T-helper 9 cell (primary cell): ENCODE measurements around the gene AADACL4.

Experiments
- DNase-seq: peaks from one replicate; pipeline ENCODE4 v3.0.0-alpha.2; 2020
- total RNA-seq, 2 donors: gene quantifications; one replicate each; lab custom pipeline; 2026; lab: John Stamatoyannopoulos, UW

AADACL4 gene
- total RNA-seq, result 0 reads per million in 2 donors

- DNase-seq, result no peak
These were observed at the start of gene AADACL4 for GRCh38 chr1:12643785-12644184. TSS of gene AADACL4 (plus strand) at chr1:12644085. CDS start at chr1:12644547, 462 bp downstream.

- DNase-seq, result no peak
These were observed 49.4 kb upstream of the AADACL4 start for GRCh38 chr1:12594490-12594889.

GRCh38 chr1:12594966-12595756, 48.7 kb upstream of the AADACL4 start:
- DNase-seq, result no peak

- no peak for DNase-seq
These were observed 48.2 kb upstream of the AADACL4 start for GRCh38 chr1:12595757-12596006.

GRCh38 chr1:12596007-12596821, 47.7 kb upstream of the AADACL4 start:
- DNase-seq, result no peak

- no peak for DNase-seq
These were observed 46.1 kb upstream of the AADACL4 start for GRCh38 chr1:12597792-12598191.

DNA sequence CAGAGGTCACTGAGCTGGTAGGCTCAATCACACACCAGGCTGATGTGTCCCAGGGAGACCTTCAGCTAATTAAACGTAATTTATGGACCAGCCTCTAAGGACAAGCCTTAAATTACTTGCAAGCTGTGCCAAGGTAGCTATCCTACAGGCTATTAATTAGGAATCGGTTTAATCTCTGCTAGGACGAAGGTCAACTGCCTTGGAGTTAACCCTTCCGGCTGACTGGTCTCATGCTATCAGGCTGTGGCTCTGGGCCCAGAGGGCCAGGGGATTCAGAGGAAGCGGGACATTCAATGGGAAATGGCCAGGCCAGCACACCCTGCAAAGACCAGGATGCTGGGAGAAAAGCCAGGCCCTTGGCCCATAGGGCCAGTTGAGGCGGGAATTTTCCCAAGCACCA, 44.9 kb upstream of the AADACL4 start:
- no peak for DNase-seq

GRCh38 chr1:12599657-12600056, 44.2 kb upstream of the AADACL4 start:
- no peak for DNase-seq

DNA sequence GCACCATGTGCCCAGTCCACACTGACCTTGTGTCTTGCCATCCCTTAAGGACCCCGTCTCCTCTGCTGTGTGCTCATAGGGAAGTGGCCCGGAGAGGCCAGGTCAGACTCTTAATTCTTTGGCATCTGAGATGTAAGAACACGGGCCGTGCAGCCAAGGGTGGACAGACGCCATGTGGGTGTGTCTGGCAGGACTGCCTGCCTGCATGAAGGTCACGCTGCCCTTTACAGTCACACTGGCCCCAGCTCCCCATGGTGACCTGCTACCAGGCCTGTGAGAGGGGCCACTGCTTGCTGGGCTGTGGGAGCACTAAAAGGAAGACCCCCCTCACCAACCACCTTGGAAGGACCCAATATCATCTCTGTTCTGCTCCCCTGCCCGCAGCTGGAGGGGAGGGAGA, 43.5 kb upstream of the AADACL4 start:
- no peak for DNase-seq

DNA sequence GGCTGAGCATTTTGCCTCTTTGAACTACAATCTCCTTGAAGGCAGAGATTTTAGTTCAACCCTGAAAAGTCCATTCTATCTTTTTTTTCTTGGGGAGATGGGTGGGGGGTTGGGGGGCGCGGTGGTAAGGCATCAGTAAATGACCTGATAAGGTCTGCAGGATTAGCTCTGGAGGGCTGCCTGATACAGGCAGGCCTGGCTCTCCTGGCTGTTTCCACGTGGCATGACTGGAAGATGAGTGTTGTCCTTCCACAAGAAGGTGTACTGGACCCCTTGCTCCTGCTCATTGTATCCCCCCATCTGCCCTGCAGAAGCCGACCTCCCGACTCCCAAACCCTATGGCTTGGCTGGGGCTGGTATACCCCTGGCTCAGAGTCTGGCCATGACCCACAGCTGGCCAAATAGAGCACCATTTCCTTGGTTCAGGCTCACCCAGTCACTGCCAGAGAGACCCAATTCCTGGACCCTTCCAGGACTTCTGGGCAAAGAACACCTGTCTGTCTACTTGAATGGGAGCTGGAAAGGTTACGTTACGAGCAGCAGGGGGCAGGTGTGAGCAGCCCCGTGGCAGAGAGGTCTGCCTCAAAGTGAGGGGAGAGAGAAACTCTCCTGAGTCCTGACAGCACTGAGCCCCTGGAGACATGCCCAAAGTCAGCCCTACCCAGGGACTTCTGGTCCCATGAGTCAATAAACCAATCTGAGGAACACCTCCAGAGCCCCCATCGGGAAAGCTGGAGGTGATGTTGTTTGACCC, 42.8 kb upstream of the AADACL4 start:
- DNase-seq, result peak; percentile 59

DNA sequence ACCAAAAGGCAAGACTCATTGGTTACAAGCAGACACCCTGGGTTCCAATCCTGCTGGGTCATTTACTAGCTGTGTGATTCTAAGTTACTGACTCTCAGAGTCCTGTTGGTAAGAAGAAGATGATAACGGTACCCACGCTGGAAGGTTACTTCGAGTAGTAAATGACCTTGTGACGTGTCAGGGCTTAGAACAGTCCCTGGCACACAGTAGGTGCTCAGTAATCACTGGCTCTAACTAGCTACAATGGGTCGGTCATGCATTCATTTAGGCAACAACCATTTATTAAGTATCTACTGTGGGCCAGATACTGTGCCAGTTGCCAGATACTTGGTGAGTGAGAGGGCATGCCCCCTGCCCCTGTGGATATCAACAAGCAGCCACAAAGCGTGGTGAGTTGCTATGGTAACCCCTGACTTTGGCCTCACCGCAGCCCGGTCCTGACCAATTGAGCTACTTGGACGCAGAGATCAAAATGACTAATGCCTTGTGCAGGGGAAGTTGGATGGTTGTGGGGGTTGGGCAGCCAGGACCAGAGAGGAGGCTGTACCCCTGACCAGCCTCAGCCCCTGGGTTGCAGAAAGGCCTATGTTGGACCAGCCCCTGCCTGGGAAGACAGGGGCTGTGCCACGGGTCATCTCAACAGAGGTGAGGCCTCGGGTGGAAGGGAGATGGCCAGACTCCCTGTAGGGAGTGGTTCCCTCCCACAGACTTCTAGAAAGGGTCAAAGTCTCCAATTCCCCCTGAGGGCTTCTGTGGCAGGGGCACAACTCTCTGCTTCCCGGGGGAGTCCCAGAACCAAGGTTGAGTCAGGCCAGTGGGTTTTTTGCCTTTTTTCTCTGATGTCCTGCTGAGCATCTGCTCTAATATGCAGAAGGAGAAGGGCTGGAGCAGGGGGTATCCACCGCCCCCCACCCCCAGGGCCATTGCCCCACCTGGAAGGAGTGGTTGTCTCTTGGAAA, 41.9 kb upstream of the AADACL4 start:
- DNase-seq, result no peak

DNA sequence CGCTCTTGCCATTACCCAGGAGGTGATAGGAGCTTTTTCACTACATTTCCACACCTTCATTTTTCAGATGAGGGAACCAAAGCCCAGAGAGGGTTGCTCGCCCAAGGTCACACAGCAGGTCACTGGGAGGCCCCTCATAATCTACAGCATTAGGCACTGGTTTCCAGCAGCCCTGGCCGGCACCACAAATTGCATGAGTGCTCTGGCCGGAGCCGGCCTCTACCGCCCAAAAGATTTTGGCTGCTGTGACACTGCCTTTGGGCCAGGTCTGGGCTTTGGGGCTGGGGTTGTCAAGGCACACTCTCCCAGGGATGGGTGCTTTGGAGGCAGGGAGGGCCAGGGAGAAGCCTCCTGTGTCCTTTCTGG, 41.2 kb upstream of the AADACL4 start:
- DNase-seq, result no peak

DNA sequence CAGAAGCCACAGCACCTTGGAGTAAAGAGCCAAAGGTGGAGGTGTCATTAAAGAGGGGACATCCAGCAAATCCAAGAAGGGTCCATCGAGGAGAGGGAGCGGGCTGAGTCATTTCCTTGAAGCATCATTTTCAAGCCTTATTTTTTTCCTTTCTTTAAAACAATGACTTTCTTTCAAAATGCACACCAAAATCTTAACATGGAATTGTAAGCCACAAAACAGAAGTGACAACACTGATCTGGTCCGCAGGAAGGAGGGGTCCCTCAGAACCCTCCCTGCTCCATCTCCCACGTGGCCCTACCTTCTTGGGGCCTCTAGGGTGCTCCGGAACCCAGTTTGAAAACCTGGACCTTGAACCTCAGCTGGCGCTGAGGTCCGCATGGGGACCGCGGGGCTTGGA, 40.7 kb upstream of the AADACL4 start:
- DNase-seq, result no peak

- DNase-seq, result peak; percentile 50
These were observed 39.6 kb upstream of the AADACL4 start for GRCh38 chr1:12604114-12604874.

GRCh38 chr1:12604986-12605385, 38.9 kb upstream of the AADACL4 start:
- no peak for DNase-seq

DNA sequence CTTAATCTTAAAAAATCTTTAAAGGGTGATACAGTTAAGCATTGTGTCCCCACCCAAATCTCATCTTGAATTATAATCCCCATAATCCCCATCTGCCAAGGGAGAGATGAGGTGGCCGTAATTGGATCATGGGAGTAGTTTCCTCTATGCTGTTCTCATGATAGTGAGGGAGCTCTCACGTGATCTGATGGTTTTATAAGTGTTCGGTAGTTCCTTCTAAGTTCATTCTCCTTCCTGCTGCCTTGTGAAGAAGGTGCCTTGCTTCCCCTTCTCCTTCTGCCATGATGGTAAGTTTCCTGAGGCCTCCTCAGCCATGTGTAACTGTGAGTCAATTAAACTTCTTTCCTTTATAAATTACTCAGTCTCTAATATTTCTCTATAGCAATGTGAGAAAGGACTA, 36.6 kb upstream of the AADACL4 start:
- no peak for DNase-seq

DNA sequence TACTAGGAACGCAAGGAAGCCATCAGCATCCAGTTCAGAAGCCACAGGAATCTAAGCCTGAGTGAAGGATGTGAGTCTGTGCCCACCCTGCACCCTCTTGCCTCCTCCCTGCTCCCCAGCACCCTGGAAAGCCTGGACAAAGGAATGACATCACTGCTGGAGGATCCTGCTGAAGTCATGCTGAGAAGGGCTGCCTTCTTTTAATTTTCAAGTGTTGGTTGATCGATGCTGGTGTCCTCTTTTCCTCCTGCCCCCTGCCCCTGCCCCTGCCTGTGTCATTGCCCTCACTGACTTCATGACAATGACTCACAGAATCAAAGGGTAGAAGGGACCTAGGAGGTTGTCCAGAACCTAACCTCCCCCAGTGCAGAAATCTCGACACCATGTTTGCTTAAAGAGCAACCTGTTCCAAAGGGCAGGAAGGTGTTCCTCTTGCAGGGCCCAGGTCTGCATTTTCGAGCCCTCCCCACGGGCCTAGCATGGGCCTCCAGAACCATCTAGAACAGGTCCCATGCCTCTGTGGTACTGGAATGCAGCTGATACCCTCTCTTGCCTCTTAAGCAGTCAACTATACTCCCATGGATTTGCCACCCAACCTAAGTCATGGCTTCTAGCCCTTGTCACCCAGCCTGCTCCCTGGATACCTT, 35.5 kb upstream of the AADACL4 start:
- no peak for DNase-seq

DNA sequence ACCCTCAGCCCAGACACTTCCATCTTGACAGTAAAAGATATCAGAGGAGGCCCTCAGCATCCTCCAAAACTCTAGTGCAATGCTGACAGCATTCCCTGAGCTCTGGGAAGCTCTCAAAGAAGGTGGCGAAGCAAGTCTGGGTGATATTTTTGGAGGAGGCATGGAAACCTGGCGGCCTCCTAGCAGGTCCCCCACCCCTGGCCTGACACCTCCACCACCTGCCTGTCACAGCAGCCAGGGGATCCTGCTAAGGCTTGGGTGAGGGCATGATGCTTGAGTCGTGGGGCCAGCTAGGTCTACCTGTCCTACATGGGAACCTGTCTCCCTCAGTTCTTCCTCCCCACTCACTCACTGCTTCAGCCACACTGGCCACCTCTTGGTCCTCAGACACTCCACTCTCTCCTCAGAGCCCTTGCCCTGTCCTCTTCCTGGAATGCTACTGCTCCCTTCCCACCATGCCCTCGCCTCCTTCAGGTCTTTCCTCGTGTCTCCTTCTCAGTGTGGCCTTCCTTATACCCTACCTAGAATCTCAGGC, 34.3 kb upstream of the AADACL4 start:
- no peak for DNase-seq

- no peak for DNase-seq
These were observed 33.5 kb upstream of the AADACL4 start for GRCh38 chr1:12610305-12610935.

- DNase-seq, result no peak
These were observed 32.9 kb upstream of the AADACL4 start for GRCh38 chr1:12610941-12611340.
